Suprapubic skin (tissue), 4 donors: ENCODE results near the gene EPN2. TPM values are rescaled to one million over a fixed set of nuclear protein-coding genes. Genes with fewer than 3 reads are reported as not detected.
A peak's percentile ranks its signal among the peaks of the same experiment; 100 is the strongest.

ENCODE experiments used
- DNase-seq, 2 donors: peaks; one replicate each; pipeline ENCODE4 v3.0.0-alpha.2; 2019; ENCODE audit warnings: low spot score in 2 of 2
- H3K27ac ChIP-seq: fragments of 200-600 bp; sonication (generic); one replicate; pipeline ENCODE4 v1.5.1; 2019
- H3K27me3 ChIP-seq: fragments of 200-600 bp; sonication (generic); one replicate; pipeline ENCODE4 v1.5.1; 2019
- H3K36me3 ChIP-seq: fragments of 200-600 bp; sonication (generic); one replicate; pipeline ENCODE4 v1.5.1; 2019
- H3K4me1 ChIP-seq: fragments of 200-600 bp; sonication (generic); one replicate; pipeline ENCODE4 v1.5.1; 2019
- H3K4me3 ChIP-seq: fragments of 200-600 bp; sonication (generic); one replicate; pipeline ENCODE4 v1.5.1; 2019; ENCODE audit warnings: mild to moderate bottlenecking
- H3K9me3 ChIP-seq: fragments of 200-600 bp; sonication (generic); one replicate; pipeline ENCODE4 v1.5.1; 2019
- CTCF ChIP-seq, 2 donors: fragments of 200-600 bp in 1 of 2; fragments of 450-650 bp in 1 of 2; sonication (generic) in 1 of 2; IDR thresholded peaks; one replicate each; pipeline ENCODE4 v1.5.1; 2016 to 2019; ENCODE audit warnings: antibody characterized with exemption in 2 of 2, mild to moderate bottlenecking in 1 of 2, moderate library complexity in 1 of 2
- EP300 ChIP-seq: sonication (generic); formaldehyde crosslinking; IDR thresholded peaks from one replicate; pipeline ENCODE4 v1.6.1; 2017; ENCODE audit warnings: antibody characterized with exemption
- POLR2A ChIP-seq, 2 donors: fragments of 450-650 bp; IDR thresholded peaks; one replicate each; pipeline ENCODE4 v1.6.1; 2017; ENCODE audit warnings: antibody characterized with exemption in 2 of 2, mild to moderate bottlenecking in 2 of 2, moderate library complexity in 2 of 2
- POLR2AphosphoS5 ChIP-seq, 3 donors: sonication (generic); formaldehyde crosslinking; IDR thresholded peaks; one replicate each; pipeline ENCODE4 v1.6.1; 2017; ENCODE audit warnings: antibody characterized with exemption in 3 of 3
- WGBS: methylation state at CpG from one replicate; pipeline ENCODE4 v1.1.5; 2018; 5-methylcytosine and 5-hydroxymethylcytosine counted together
- total RNA-seq, 4 donors: library from RNA; depleted of rRNA; stranded (reverse); fragments of >200 nt; gene quantifications; one replicate each; pipeline ENCODE4 v1.1.0, GENCODE V29; 2016

The EPN2 gene
- total RNA-seq, 4 donors from 2014 or later = 95.9 to 276 (median 131) TPM

- TF ChIP-seq POLR2AphosphoS5 (IDR thresholded peaks at IDR 0.05) (no peak), POLR2A (IDR thresholded peaks at IDR 0.05) (no peak), CTCF (IDR thresholded peaks at IDR 0.05) (no peak), EP300 (no peak)
- peaks cover 63% of the 10 kb centered on the region for H3K4me1 ChIP-seq
- DNase-seq = no peak
- H3K27ac ChIP-seq = peak overlapping the region; percentile 63
- WGBS = 49% methylated on average over 2 of the region's 2 CpGs
- no peaks in the 10 kb centered on the region for H3K9me3 ChIP-seq
- no peak overlapping the region for H3K4me3 ChIP-seq
- no peaks in the 10 kb centered on the region for H3K27me3 ChIP-seq
- no peaks in the 10 kb centered on the region for H3K36me3 ChIP-seq
Measured at GRCh38 chr17:19242323-19242722, 5.2 kb downstream of the EPN2 start.

- WGBS = 67% methylated on average over 7 of the region's 7 CpGs
- Histone ChIP-seq H3K4me1 (peaks cover 69% of the 10 kb centered on the region), H3K9me3 (no peaks in the 10 kb centered on the region), H3K27ac (peak overlapping the region; percentile 63), H3K4me3 (no peak overlapping the region), H3K36me3 (no peaks in the 10 kb centered on the region), H3K27me3 (no peaks in the 10 kb centered on the region)
- DNase-seq = peak in 1 of 2 donors; percentile 10
- TF ChIP-seq POLR2AphosphoS5 (IDR thresholded peaks at IDR 0.05) = no peak
- no peak for TF ChIP-seq POLR2A (IDR thresholded peaks at IDR 0.05)
- no peak for TF ChIP-seq CTCF (IDR thresholded peaks at IDR 0.05)
- no peak for TF ChIP-seq EP300
Measured at GRCh38 chr17:19242926-19243325, 5.8 kb downstream of the EPN2 start.

GRCh38 chr17:19243838-19244237 is 6.7 kb downstream of the EPN2 start:
- Histone ChIP-seq H3K4me3 (no peak overlapping the region), H3K9me3 (no peaks in the 10 kb centered on the region), H3K27ac (no peak overlapping the region), H3K36me3 (no peaks in the 10 kb centered on the region), H3K27me3 (no peaks in the 10 kb centered on the region), H3K4me1 (peaks cover 72% of the 10 kb centered on the region)
- DNase-seq = no peak
- TF ChIP-seq CTCF (IDR thresholded peaks at IDR 0.05) (no peak), EP300 (no peak), POLR2AphosphoS5 (IDR thresholded peaks at IDR 0.05) (no peak), POLR2A (IDR thresholded peaks at IDR 0.05) (no peak)
- 92% methylated on average over 1 of the region's 1 CpG for WGBS

GRCh38 chr17:19244357-19244756 is 7.2 kb downstream of the EPN2 start:
- DNase-seq = no peak
- TF ChIP-seq POLR2A (IDR thresholded peaks at IDR 0.05) (no peak), CTCF (IDR thresholded peaks at IDR 0.05) (no peak), EP300 (no peak), POLR2AphosphoS5 (IDR thresholded peaks at IDR 0.05) (no peak)
- peaks cover 72% of the 10 kb centered on the region for H3K4me1 ChIP-seq
- H3K9me3 ChIP-seq = no peaks in the 10 kb centered on the region
- no peaks in the 10 kb centered on the region for H3K27me3 ChIP-seq
- no peak overlapping the region for H3K27ac ChIP-seq
- no peaks in the 10 kb centered on the region for H3K36me3 ChIP-seq
- no peak overlapping the region for H3K4me3 ChIP-seq
- 69% methylated on average over 8 of the region's 8 CpGs for WGBS

GRCh38 chr17:19244781-19245180 is 7.6 kb downstream of the EPN2 start:
- DNase-seq = no peak
- Histone ChIP-seq H3K36me3 (no peaks in the 10 kb centered on the region), H3K27me3 (no peaks in the 10 kb centered on the region), H3K4me1 (peaks cover 72% of the 10 kb centered on the region), H3K4me3 (no peak overlapping the region), H3K27ac (no peak overlapping the region), H3K9me3 (no peaks in the 10 kb centered on the region)
- 37% methylated on average over 3 of the region's 3 CpGs for WGBS
- TF ChIP-seq EP300 (no peak), POLR2AphosphoS5 (IDR thresholded peaks at IDR 0.05) (no peak), CTCF (IDR thresholded peaks at IDR 0.05) (no peak), POLR2A (IDR thresholded peaks at IDR 0.05) (no peak)
